ENCODE data around the gene CPNE9.

Gene CPNE9

DNA sequence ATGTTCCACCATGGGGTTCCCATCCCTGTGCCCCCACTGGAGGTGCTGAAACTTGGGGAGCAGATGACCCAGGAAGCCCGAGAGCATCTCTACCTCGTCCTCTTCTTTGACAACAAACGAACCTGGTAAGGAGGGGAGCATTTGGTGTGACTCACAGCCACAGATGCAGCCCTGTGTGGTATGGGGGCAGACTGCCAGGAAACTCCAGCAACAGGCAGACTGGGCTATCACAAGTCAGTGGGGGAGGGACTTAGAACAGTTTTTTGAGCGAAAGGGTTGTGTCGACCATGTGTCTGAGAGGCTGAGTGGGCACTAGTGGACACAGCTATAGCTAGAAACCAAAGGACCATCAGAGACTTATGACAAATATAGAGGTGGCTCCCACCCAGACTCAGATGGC lies 42.7 kb downstream of the CPNE9 start:
- no peak overlapping the region for H3K27ac ChIP-seq
- no peak for DNase-seq (ENCODE audit: low spot score)
- CTCF ChIA-PET: no interaction called here
- POLR2A ChIA-PET (ENCODE audit: low non-redundant PET): no interaction called here
- TF ChIP-seq, protein P1, sequence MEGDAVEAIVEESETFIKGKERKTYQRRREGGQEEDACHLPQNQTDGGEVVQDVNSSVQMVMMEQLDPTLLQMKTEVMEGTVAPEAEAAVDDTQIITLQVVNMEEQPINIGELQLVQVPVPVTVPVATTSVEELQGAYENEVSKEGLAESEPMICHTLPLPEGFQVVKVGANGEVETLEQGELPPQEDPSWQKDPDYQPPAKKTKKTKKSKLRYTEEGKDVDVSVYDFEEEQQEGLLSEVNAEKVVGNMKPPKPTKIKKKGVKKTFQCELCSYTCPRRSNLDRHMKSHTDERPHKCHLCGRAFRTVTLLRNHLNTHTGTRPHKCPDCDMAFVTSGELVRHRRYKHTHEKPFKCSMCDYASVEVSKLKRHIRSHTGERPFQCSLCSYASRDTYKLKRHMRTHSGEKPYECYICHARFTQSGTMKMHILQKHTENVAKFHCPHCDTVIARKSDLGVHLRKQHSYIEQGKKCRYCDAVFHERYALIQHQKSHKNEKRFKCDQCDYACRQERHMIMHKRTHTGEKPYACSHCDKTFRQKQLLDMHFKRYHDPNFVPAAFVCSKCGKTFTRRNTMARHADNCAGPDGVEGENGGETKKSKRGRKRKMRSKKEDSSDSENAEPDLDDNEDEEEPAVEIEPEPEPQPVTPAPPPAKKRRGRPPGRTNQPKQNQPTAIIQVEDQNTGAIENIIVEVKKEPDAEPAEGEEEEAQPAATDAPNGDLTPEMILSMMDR (conservative IDR thresholded peaks at IDR 0.05; ENCODE audit: low read depth): no peak

DNA sequence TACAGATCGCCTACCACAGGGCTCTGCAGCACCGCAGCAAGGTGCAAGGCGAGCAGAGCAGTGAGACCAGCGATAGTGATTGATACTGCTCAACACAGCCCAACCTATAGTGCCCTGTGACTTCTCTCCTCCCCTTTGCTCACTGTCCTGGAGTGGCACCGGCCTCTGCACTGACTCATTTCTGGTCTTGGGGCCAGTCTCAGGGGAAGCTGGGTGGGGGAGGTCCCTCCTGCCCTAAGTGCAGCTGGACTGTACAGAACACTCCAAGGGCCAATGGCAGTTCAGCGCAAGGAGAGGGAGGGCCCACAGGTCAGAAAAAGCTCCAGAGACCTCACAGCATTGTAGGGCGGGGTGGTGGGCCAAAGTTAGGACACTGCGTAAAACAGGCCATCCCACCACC lies 43.6 kb downstream of the CPNE9 start:
- CTCF ChIA-PET: no interaction called here
- POLR2A ChIA-PET (ENCODE audit: low non-redundant PET): no interaction called here
- TF ChIP-seq, protein P1 (conservative IDR thresholded peaks at IDR 0.05; ENCODE audit: low read depth): no peak
- DNase-seq (ENCODE audit: low spot score): no peak
- peak overlapping the region; percentile 12 for H3K27ac ChIP-seq

DNA sequence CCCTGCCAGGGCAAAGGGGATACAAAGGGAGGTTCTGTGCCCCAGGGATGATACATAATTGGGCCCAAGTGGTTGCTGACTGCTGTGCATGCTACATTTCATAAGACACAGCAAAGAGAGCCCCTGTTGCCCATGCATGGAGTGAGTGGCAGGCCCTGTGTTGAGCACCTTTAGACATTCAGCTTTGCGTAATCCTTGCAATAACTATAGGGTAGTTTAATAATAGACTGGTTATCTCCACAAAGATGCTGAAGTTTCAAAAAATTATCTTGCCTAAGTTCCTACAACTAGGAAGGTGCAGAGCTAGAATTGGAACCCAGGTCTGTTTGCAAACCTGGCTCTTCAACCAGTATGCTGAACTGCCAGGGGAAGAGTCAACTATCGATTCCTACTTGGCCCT lies 44.4 kb downstream of the CPNE9 start:
- ChIA-PET CTCF (no interaction called here), POLR2A (ENCODE audit: low non-redundant PET) (no interaction called here)
- TF ChIP-seq, protein P1 (conservative IDR thresholded peaks at IDR 0.05; ENCODE audit: low read depth): no peak
- peak overlapping the region; percentile 95 for H3K27ac ChIP-seq
- no peak for DNase-seq (ENCODE audit: low spot score)

DNA sequence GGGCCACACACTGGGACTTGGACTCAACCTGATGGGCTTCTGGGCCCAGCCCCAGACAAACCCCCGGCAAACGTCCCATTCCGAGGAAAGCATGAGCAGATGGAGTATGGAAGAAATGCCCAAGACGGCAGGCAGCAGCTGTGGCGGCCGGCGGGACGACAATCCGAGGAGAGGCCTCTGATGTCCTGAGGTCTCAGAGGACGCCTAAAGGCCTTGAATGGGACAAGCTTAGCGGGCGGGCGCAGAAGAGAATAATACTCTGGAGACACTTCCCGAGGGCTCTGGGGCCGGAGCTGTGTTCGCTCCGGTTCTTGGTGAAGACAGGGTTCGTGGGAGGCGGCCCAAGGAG lies 45.6 kb downstream of the CPNE9 start:
- TF ChIP-seq, protein P1 (conservative IDR thresholded peaks at IDR 0.05; ENCODE audit: low read depth): no peak
- CTCF ChIA-PET: no interaction called here
- no peak for DNase-seq (ENCODE audit: low spot score)
- H3K27ac ChIP-seq: peak overlapping the region; percentile 95
- POLR2A ChIA-PET (ENCODE audit: low non-redundant PET): no interaction called here

DNA sequence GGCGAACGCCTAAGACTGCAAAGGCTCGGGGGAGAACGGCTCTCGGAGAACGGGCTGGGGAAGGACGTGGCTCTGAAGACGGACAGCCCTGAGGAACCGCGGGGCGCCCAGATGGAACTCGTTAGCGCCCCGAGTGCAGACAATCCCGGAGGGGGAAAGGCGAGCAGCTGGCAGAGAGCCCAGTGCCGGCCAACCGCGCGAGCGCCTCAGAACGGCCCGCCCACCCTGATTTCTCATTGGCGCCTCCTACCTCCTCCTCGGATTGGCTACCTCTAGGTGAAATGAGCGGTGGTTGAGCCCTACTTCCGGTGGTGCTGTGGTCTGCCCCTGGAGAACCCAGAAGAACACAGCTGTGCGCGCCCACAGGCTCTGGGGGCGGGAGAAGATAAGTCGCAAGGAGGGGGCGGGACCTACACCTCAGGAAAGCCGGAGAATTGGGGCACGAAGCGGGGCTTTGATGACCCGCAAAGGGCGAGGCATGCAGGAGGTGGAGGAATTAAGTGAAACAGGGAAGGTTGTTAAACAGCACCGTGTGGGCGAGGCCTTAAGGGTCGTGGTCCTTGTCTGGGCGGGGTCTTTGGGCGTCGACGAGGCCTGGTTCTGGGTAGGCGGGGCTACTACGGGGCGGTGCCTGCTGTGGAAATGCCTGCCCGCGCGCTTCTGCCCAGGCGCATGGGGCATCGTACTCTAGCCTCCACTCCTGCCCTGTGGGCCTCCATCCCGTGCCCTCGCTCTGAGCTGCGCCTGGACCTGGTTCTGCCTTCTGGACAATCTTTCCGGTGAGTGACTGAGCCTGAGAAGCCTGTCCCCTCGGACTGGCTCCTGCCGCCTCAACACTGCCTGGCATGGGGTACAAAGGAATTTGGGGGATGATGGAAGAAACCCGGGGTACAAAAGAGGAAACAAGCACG lies 46.3 kb downstream of the CPNE9 start, which contains the start of gene OGG1:
TSS of gene OGG1 (plus strand) at position 308 of the 911 bp plus-strand sequence. CDS start at position 643, 335 bp downstream.
- ChIA-PET CTCF (interaction anchor here (0.6 kb wide), 1 partner anchor 127 kb away, joined by 5 read pairs; no protein-coding TSS in a partner anchor), POLR2A (ENCODE audit: low non-redundant PET) (no interaction called here)
- TF ChIP-seq, protein P1 (conservative IDR thresholded peaks at IDR 0.05; ENCODE audit: low read depth): no peak
- H3K27ac ChIP-seq: peak within 1 kb of the TSS; percentile 95
- peak; percentile 95 for DNase-seq (ENCODE audit: low spot score)

DNA sequence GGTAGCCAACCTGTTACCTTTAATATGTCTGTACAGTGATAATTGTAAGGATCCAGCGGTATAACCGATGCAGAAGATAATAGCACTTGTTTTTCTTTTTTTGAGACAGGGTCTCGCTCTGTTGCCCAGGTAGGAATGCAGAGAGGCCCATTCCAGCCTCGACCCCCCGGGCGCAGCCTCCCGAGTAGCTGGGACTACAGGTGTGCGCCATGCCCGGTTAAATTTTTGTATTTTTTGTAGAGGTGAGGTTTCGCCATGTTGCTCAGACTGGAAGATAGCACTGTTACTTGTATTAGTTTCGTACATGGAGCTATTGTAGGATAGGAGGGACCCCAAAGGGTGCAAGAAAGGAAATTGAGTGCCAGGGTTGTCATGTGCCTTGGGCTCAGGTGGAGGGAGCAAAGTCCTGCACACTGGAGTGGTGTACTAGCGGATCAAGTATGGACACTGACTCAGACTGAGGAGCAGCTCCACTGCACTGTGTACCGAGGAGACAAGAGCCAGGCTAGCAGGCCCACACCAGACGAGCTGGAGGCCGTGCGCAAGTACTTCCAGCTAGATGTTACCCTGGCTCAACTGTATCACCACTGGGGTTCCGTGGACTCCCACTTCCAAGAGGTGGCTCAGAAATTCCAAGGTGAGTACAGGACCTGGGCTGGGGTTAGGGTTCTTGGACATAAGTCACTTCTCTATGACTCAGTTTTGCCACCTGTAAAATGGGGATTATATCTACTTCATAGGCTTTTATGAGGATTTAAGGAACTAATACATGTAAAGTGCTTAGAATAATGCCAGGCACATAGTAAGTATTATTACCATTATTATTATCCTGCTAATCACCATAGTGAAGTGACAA lies 47.2 kb downstream of the CPNE9 start:
- ChIA-PET CTCF (interaction anchor here (0.6 kb wide), 1 partner anchor 128 kb away, joined by 5 read pairs; no protein-coding TSS in a partner anchor), POLR2A (ENCODE audit: low non-redundant PET) (no interaction called here)
- DNase-seq (ENCODE audit: low spot score): no peak
- TF ChIP-seq, protein P1 (conservative IDR thresholded peaks at IDR 0.05; ENCODE audit: low read depth): no peak
- H3K27ac ChIP-seq: peak overlapping the region; percentile 95
